Measurements from ENCODE around the gene MMP24OS. TPM values are rescaled to one million over a fixed set of nuclear protein-coding genes. Genes with fewer than 3 reads are reported as not detected.

Gene MMP24OS
- total RNA-seq, 1 experiment from 2014 or later, result 59.6 TPM

GRCh38 chr20:35240811-35241293, 37.1 kb downstream of the MMP24OS start:
- no peak overlapping the region for H3K9ac ChIP-seq (ENCODE audit: low read length)
- no peaks in the 10 kb centered on the region for H4K20me1 ChIP-seq (ENCODE audit: insufficient read depth)
- no peaks in the 10 kb centered on the region for H3K79me2 ChIP-seq (ENCODE audit: insufficient read depth, low read length)
- H3K4me1 ChIP-seq (ENCODE audit: control insufficient read depth in 1 of 2, insufficient read depth in 2 of 2, low read length in 2 of 2), result no peaks in the 10 kb centered on the region
- no peaks in the 10 kb centered on the region for H3K9me2 ChIP-seq (ENCODE audit: insufficient read depth)
- no peak overlapping the region for H3K4me3 ChIP-seq (replicated peaks in 1 of 2; ENCODE audit: low read depth in 1 of 2, low read length in 2 of 2)
- TF ChIP-seq TCF7L2 (IDR thresholded peaks at IDR 0.05; ENCODE audit: borderline replicate concordance, extremely low read depth, insufficient read depth, insufficient read length) (no peak), CTCF (IDR thresholded peaks at IDR 0.05 in 2 of 3, conservative IDR thresholded peaks at IDR 0.05 in 1 of 3; ENCODE audit: borderline replicate concordance in 1 of 3, insufficient read depth in 1 of 3, low read depth in 2 of 3, low read length in 2 of 3) (no peak), POLR2A (IDR thresholded peaks at IDR 0.05; ENCODE audit: borderline replicate concordance, extremely low read depth, insufficient read depth, insufficient read length) (no peak), ZNF274 (IDR thresholded peaks at IDR 0.05; ENCODE audit: low read depth, low read length) (no peak), CBX3 (IDR thresholded peaks at IDR 0.05; ENCODE audit: low read depth) (no peak), ZFX (IDR thresholded peaks at IDR 0.05) (no peak), YY1 (IDR thresholded peaks at IDR 0.05; ENCODE audit: extremely low read depth, insufficient replicate concordance, low read depth, low read length) (no peak), FOSL1 (IDR thresholded peaks at IDR 0.05; ENCODE audit: low read depth) (no peak), EZH2 (IDR thresholded peaks at IDR 0.05) (no peak), EZH2phosphoT487 (IDR thresholded peaks at IDR 0.05; ENCODE audit: borderline replicate concordance) (no peak), ATF3 (IDR thresholded peaks at IDR 0.05) (no peak), SP1 (IDR thresholded peaks at IDR 0.05; ENCODE audit: low read depth) (no peak), ZBTB33 (IDR thresholded peaks at IDR 0.05; ENCODE audit: extremely low read depth, insufficient replicate concordance, low read length) (no peak), EGR1 (IDR thresholded peaks at IDR 0.05; ENCODE audit: low read depth) (no peak)
- TF ChIP-seq, protein P1, sequence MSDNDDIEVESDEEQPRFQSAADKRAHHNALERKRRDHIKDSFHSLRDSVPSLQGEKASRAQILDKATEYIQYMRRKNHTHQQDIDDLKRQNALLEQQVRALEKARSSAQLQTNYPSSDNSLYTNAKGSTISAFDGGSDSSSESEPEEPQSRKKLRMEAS (IDR thresholded peaks at IDR 0.05), result no peak
- H3K9me3 ChIP-seq (ENCODE audit: control insufficient read depth in 1 of 2, insufficient read depth in 1 of 2, low read depth in 1 of 2, low read length in 2 of 2), result no peaks in the 10 kb centered on the region
- H3K4me2 ChIP-seq (ENCODE audit: low read length), result no peak overlapping the region
- no peaks in the 10 kb centered on the region for H3K27me3 ChIP-seq (ENCODE audit: insufficient read depth, low read length)
- no peak overlapping the region for H3K27ac ChIP-seq (ENCODE audit: low read depth, low read length)
- ATAC-seq, result no peak
- intact Hi-C loops (cut with micrococcal nuclease), result no loop called here
- ChIA-PET POLR2A (no interaction called here), RAD21 (ENCODE audit: low non-redundant PET in 1 of 2, low total read pairs in 2 of 2, uncharacterized antibody in 2 of 2, unreplicated experiment in 2 of 2) (no interaction called here), CTCF (no interaction called here)
- no peak for DNase-seq (ENCODE audit: low read depth, low spot score)
- BruUV-seq (replicated peaks), result no TSS peak
- no peaks in the 10 kb centered on the region for H3K36me3 ChIP-seq (ENCODE audit: control insufficient read depth in 1 of 2, insufficient read depth in 2 of 2, low read length in 2 of 2)
- no peak overlapping the region for H2AFZ ChIP-seq (ENCODE audit: low read depth, low read length, poor library complexity, severe bottlenecking)

Data from HCT116 (cell line).